Dendritic cell treated with granulocyte-macrophage colony-stimulating factor and Interleukin-4, amounts not matched to agents 40 ng/mL and 50 ng/mL, for 4 days (primary cell): ENCODE data around the gene SPARCL1.

Source experiments
- H3K27ac Mint-ChIP-seq: one replicate; pipeline ENCODE4 v1.8.0; 2022; ENCODE audit warnings: mild to moderate bottlenecking, mixed read lengths
- H3K27me3 Mint-ChIP-seq: one replicate; pipeline ENCODE4 v1.8.0; 2022; ENCODE audit warnings: mild to moderate bottlenecking, mixed read lengths
- H3K36me3 Mint-ChIP-seq: one replicate; pipeline ENCODE4 v1.8.0; 2022; ENCODE audit warnings: low read depth, mixed read lengths
- H3K4me1 Mint-ChIP-seq: one replicate; pipeline ENCODE4 v1.8.0; 2022; ENCODE audit warnings: low read depth, mixed read lengths
- H3K4me3 Mint-ChIP-seq: one replicate; pipeline ENCODE4 v1.8.0; 2022; ENCODE audit warnings: mild to moderate bottlenecking, moderate library complexity, mixed read lengths
- H3K9me3 Mint-ChIP-seq: one replicate; pipeline ENCODE4 v1.8.0; 2022; ENCODE audit warnings: mixed read lengths
- intact Hi-C: fragments of 100-400 bp; cut with micrococcal nuclease; formaldehyde crosslinking; loops from one replicate; pipeline ENCODE4 v1.15.0; 2022

SPARCL1 gene

DNA sequence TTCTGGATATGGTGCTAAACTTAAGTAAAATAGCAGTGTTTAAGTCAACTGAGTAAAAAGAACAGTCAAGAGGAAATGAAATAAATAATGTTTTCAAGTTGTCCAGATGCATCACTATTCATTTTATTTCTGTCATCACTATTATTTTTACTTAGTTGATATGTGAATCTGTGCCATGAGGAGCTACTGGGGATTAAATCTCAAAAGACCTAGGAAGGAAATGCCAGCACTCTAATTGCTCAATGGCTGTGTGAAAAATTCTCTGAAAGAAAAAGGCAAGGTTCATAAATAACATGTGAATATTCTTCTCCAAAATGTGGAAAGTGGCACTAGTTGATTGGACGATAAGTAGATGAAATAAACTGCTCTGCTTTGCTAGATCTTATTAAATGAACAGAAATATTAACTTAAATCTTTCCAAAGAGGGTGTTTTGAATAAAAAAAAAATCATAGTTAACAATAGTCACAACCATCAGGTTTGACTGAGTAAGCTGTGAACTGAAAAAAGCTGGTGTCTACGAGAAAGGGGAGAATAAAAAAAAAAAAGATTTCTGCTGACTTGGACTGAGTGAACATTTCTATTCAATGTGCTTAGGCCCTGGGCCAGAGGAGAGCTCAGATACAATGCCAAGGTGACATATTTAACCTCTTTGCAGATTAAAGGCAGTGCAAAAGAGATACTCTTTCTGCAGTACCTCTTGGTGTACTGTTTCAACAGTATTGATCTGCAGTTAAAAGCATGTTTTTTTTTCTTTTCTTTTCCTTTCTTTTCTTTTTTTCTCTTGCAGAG, 1.6 kb downstream of the SPARCL1 start:
- Mint-ChIP-seq H3K36me3 (no peaks in the 10 kb centered on the region), H3K27ac (no peak overlapping the region), H3K4me1 (no peaks in the 10 kb centered on the region), H3K4me3 (no peak overlapping the region), H3K27me3 (no peaks in the 10 kb centered on the region), H3K9me3 (peaks cover 18% of the 10 kb centered on the region)
- intact Hi-C loops: no loop called here

DNA sequence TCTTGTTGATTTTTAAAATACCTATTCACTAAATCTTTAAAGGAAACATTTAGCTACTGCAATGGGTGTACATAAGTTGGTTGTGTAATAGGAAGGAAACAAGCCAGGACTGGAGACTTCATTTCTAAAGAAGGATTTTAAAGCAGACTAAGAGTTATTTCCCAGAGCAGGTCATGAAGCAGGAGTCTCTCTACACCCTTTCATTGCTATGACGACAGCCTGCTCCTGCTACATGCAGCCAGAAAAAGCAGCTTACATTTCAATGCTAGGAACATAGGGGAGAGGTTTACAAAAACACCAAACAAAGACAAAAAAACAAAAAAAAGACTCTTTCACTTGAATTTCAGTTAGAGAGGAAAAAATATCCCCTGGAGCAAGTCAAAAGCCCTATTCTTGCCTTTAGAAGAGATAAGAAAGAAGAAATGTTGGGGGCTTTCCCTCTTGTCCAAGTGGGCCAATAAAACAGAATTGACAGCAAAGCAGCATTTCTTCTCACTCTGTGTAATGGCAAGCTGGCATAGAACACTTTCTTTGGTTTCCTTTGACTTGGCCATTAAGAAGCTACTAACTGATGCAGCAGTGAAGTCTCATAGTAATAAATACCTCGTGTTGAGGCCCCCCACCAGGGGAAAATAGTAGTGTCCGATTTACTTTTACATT, 3.4 kb downstream of the SPARCL1 start:
- no peaks in the 10 kb centered on the region for H3K36me3 Mint-ChIP-seq
- no peaks in the 10 kb centered on the region for H3K4me1 Mint-ChIP-seq
- H3K27me3 Mint-ChIP-seq: no peaks in the 10 kb centered on the region
- H3K9me3 Mint-ChIP-seq: peaks cover 18% of the 10 kb centered on the region
- H3K4me3 Mint-ChIP-seq: no peak overlapping the region
- H3K27ac Mint-ChIP-seq: no peak overlapping the region
- intact Hi-C loops: no loop called here

DNA sequence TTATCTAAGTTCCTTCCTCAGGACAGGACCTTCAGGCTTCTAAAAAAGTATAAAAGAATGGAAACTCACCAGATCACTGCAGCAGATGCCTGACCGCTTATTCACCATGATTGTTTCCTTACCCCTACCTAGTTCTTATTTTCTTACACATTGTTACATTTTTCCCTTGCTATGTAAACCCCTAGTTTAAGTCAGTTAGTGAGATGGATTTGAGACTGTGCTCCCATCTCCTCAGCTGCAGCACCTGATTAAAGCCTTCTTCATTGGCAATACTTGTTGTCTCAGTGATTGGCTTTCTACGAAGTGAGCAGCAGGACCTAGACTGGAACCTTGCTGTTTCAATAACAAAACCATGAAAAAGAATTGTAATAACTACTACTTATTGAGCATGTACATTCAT, 4.7 kb downstream of the SPARCL1 start:
- H3K27ac Mint-ChIP-seq: no peak overlapping the region
- intact Hi-C loops: no loop called here
- H3K9me3 Mint-ChIP-seq: peaks cover 18% of the 10 kb centered on the region
- no peaks in the 10 kb centered on the region for H3K27me3 Mint-ChIP-seq
- H3K4me1 Mint-ChIP-seq: no peaks in the 10 kb centered on the region
- H3K36me3 Mint-ChIP-seq: no peaks in the 10 kb centered on the region
- H3K4me3 Mint-ChIP-seq: no peak overlapping the region

DNA sequence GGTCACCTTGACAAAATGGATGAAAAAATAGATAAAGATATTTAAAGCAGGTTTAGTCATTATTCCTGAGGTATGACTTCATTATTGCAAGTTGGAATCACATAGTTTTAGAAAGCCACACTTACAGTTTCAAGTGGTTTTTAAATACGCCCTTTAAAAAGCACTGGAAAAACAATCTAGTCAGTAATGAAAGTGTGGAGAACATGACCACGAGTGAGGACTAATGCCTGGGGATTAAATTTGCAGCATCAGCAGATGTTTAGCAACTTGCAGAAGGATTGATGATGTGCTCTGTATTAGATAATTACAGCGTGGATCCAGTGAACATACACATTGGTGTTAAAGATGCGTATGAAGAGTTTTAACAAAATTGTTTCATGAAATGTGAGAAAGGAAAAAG, 5.9 kb downstream of the SPARCL1 start:
- no peak overlapping the region for H3K27ac Mint-ChIP-seq
- H3K4me1 Mint-ChIP-seq: no peaks in the 10 kb centered on the region

DNA sequence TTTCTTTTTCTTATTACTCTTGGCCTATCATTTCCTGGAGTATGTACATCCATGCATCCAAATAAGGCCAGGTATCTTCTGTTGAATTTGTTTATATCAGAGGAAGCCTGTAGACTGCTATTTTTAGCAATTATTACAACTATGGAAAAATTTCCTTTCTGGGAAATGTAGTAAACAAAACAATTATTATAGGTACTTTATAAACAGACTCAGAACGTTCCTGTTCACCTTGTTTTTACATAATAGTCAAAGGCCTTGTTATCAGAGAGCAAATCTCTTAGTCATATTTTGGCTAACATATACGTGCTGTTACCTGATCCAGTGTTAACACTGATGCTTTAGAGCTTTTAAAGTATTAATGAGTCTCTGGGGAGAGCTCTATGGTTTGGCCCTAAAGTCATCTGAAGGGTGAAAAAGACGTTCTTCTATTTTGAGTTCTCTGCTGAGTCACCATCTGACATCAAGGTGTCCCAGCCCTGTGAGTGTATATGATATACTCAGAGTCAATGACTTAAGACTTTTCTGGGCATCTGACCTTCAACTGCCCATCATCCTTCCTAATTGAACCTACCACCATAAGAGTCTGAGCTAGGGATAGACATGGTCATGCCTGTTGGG, 7.3 kb downstream of the SPARCL1 start:
- Mint-ChIP-seq H3K36me3 (no peaks in the 10 kb centered on the region), H3K27me3 (no peaks in the 10 kb centered on the region)

More for the DNA sequence above, 5.9 kb downstream of the SPARCL1 start:
- no peaks in the 10 kb centered on the region for H3K27me3 Mint-ChIP-seq
- no peaks in the 10 kb centered on the region for H3K36me3 Mint-ChIP-seq
- intact Hi-C loops: no loop called here
- H3K4me3 Mint-ChIP-seq: no peak overlapping the region
- H3K9me3 Mint-ChIP-seq: peaks cover 18% of the 10 kb centered on the region

DNA sequence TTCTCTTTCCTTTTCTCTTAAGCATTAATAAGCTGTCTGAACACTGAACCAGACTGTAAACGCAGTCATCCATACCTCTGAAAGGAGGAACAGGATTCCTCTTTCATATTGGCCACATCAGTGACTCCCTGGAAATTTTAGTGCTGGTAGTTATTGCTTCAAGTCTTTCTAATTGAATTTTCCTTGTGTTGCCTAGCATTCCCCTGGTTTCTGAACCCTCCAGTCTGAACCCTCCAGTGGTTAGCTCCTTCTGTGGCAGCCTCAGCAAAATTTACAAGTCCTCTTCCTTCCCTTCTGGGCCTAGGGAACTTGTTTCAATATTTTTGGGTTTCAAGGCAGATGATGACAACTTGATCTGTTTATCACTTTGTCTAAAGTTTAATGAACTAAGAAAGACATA, 7.9 kb downstream of the SPARCL1 start:
- Mint-ChIP-seq H3K4me1 (no peaks in the 10 kb centered on the region), H3K4me3 (no peak overlapping the region), H3K36me3 (no peaks in the 10 kb centered on the region), H3K27me3 (no peaks in the 10 kb centered on the region), H3K27ac (no peak overlapping the region), H3K9me3 (peaks cover 18% of the 10 kb centered on the region)
- intact Hi-C loops: no loop called here

More for the DNA sequence above, 7.3 kb downstream of the SPARCL1 start:
- no peak overlapping the region for H3K27ac Mint-ChIP-seq
- no peaks in the 10 kb centered on the region for H3K4me1 Mint-ChIP-seq
- peaks cover 18% of the 10 kb centered on the region for H3K9me3 Mint-ChIP-seq
- intact Hi-C loops: no loop called here
- H3K4me3 Mint-ChIP-seq: no peak overlapping the region

DNA sequence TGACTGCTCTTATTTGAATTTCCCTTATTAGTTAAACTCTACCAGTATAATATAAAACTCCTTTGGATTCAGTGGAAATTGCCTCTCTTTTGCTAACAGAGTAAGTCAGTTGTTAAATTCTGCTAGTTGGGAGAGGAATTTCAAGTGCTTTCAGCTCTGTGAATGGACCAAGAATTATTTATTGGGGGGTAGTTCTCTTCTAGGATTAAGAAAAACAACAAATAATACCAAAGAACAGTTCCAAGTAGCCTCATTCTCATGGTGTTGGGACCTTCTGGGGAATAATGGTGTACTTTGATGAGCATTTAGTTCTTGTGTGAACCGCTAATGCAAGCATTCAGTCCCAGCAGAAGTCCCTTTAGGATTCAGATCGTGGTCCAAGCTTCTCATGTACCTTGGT, 11.6 kb downstream of the SPARCL1 start:
- no peak overlapping the region for H3K27ac Mint-ChIP-seq
- H3K36me3 Mint-ChIP-seq: no peaks in the 10 kb centered on the region
- no peak overlapping the region for H3K4me3 Mint-ChIP-seq
- H3K27me3 Mint-ChIP-seq: no peaks in the 10 kb centered on the region
- no peaks in the 10 kb centered on the region for H3K9me3 Mint-ChIP-seq
- H3K4me1 Mint-ChIP-seq: no peaks in the 10 kb centered on the region
- intact Hi-C loops: no loop called here

DNA sequence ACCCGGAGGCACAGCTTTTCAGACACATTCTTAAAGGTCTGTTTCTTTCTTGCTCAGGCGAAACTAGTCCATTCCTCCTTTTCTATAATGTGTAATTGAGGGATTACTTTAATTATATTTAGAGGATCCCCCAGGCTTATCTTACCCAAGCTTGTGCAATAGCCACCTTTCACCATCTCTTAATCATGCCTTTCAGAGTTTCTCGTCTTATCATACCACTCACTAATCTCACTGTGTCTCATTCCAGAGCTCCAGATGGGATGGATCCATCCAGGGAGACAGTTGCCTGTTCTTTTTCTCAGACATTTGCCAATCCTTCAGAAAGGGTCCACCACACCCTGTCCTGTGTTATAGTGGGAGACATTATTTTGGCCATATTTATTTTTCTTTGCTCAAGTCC, 12.5 kb downstream of the SPARCL1 start:
- Mint-ChIP-seq H3K9me3 (no peaks in the 10 kb centered on the region), H3K4me3 (no peak overlapping the region), H3K4me1 (peaks cover 1% of the 10 kb centered on the region), H3K36me3 (no peaks in the 10 kb centered on the region), H3K27me3 (no peaks in the 10 kb centered on the region), H3K27ac (no peak overlapping the region)
- intact Hi-C loops: no loop called here

DNA sequence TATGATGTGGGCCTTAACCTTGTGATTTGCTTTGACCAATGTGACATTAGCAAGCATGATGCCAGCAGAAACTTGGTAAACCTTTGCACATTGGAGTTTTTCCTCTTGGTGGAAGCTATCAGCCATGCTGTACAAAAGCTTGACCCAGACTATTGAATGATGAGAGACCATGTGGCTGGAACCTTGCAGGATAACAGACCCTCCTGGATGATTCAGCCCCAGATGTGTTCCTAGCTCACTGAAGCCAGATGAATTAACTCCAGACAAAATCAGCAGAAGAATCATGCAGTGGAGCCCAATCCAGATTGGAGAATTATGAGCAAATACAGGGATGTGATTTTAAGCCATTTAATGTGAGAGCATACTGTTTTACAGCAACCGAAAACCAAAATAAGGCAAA, 16.8 kb downstream of the SPARCL1 start:
- Mint-ChIP-seq H3K27me3 (no peaks in the 10 kb centered on the region), H3K9me3 (no peaks in the 10 kb centered on the region), H3K36me3 (no peaks in the 10 kb centered on the region), H3K27ac (no peak overlapping the region), H3K4me1 (peaks cover 7% of the 10 kb centered on the region), H3K4me3 (no peak overlapping the region)
- intact Hi-C loops: no loop called here

DNA sequence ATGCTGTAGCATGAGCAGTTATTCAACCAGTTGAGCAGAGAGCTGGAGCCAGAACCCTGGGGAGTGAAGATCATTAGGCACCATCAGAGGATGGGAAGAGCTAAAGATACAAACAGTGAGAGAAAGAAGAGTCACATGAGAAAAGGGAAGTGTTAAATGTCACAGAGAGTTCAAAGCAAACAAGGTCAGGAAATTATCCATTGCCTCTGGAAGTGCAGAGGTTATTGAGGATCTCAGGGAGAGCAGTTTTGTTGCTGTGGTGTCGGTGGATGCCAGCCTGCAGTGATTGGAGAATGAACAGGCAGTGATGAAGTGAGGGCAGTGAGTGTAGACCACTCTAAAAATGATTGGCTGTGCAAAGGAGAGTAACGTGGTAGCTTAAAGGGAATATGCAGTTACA, 17.7 kb downstream of the SPARCL1 start:
- no peaks in the 10 kb centered on the region for H3K27me3 Mint-ChIP-seq
- intact Hi-C loops: no loop called here
- no peak overlapping the region for H3K27ac Mint-ChIP-seq

DNA sequence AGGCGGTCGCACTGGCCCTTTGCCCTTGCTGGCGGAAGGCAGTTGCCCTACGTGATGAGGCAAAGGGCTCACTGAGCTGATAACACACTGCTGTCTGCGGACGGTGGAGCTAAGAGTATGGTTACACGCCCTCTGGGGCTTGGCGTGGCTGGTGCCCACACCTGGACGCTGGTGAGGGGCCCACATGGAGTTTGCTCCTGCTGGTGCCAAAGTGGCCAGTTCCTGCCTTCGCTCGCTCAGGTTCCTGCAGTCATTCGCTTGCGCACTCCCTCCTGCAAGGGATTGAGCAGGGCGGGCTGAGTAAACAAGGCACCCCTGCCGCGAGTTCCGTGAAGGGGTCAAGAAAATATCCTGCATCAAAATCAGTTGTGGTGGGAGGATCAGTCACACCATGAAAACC, 18.4 kb downstream of the SPARCL1 start:
- Mint-ChIP-seq H3K36me3 (no peaks in the 10 kb centered on the region), H3K27me3 (no peaks in the 10 kb centered on the region), H3K27ac (no peak overlapping the region), H3K9me3 (no peaks in the 10 kb centered on the region), H3K4me3 (no peak overlapping the region), H3K4me1 (peaks cover 7% of the 10 kb centered on the region)
- intact Hi-C loops: no loop called here

More for the DNA sequence above, 17.7 kb downstream of the SPARCL1 start:
- Mint-ChIP-seq H3K4me3 (no peak overlapping the region), H3K4me1 (peaks cover 7% of the 10 kb centered on the region), H3K36me3 (no peaks in the 10 kb centered on the region), H3K9me3 (no peaks in the 10 kb centered on the region)

DNA sequence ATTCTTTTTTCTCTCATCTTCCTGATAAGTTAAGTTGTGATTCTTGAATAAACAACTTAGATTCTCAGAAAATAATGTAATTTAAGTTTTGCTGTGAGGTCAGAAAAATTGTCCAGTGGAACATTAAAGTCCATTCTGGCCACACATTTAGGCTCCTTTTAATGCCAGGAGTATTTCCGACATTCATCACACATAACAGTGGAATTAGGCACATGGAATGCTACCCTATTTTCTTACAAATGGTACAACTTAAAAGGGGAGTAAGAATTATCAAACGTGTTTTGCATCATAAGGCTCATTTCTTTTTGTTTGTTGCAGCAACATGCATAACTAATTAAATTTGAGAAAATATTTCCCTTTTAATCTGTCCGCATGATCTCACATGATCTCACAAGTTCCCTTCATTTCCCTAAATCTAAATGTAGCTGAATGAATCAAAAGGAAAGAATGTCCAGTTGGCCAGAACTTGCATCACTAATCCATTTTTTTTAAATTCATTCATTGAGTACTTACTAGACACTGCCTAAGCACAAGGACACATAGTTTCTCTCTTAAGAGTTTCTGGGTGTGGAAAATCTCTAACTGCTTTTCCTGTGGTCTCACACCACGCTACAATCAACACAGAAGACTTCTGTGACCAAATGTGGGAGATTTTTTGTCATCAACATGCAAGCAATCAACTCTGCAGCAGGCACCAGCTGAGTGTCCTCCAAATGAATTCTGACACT, 22.0 kb downstream of the SPARCL1 start:
- no peak overlapping the region for H3K27ac Mint-ChIP-seq
- peaks cover 7% of the 10 kb centered on the region for H3K4me1 Mint-ChIP-seq
- H3K4me3 Mint-ChIP-seq: no peak overlapping the region
- no peaks in the 10 kb centered on the region for H3K36me3 Mint-ChIP-seq
- no peaks in the 10 kb centered on the region for H3K9me3 Mint-ChIP-seq
- intact Hi-C loops: no loop called here
- H3K27me3 Mint-ChIP-seq: no peaks in the 10 kb centered on the region

DNA sequence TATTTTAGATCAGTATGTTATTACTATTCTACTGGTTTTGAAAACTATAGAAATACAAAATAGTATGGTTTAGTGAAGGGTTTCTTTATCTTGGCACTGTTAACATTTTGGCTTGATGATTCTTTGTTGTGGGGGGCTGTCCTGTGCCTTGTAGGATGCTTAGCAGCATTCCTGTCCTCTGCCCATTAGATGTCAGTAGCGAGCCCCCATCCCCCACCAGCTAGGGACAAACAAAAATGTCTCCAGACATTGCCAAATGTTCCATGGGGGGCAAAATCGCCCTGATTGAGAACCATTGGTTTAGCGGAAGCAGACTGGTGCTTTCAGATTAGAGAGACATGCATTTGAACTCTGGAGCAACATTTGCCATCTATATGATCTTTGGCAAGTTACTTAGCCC, 23.3 kb downstream of the SPARCL1 start:
- H3K27ac Mint-ChIP-seq: no peak overlapping the region
- no peaks in the 10 kb centered on the region for H3K36me3 Mint-ChIP-seq
- no peaks in the 10 kb centered on the region for H3K4me1 Mint-ChIP-seq

More for the DNA sequence above, 23.3 kb downstream of the SPARCL1 start:
- Mint-ChIP-seq H3K4me3 (no peak overlapping the region), H3K9me3 (no peaks in the 10 kb centered on the region), H3K27me3 (no peaks in the 10 kb centered on the region)
- intact Hi-C loops: no loop called here
